ENCODE measurements around the gene SETX.
"Not testable (repeated sequence)": the region's sequence is repeated elsewhere in the genome, so short reads cannot be mapped to it uniquely, and the experiment has no call there.

SETX gene, protein sequence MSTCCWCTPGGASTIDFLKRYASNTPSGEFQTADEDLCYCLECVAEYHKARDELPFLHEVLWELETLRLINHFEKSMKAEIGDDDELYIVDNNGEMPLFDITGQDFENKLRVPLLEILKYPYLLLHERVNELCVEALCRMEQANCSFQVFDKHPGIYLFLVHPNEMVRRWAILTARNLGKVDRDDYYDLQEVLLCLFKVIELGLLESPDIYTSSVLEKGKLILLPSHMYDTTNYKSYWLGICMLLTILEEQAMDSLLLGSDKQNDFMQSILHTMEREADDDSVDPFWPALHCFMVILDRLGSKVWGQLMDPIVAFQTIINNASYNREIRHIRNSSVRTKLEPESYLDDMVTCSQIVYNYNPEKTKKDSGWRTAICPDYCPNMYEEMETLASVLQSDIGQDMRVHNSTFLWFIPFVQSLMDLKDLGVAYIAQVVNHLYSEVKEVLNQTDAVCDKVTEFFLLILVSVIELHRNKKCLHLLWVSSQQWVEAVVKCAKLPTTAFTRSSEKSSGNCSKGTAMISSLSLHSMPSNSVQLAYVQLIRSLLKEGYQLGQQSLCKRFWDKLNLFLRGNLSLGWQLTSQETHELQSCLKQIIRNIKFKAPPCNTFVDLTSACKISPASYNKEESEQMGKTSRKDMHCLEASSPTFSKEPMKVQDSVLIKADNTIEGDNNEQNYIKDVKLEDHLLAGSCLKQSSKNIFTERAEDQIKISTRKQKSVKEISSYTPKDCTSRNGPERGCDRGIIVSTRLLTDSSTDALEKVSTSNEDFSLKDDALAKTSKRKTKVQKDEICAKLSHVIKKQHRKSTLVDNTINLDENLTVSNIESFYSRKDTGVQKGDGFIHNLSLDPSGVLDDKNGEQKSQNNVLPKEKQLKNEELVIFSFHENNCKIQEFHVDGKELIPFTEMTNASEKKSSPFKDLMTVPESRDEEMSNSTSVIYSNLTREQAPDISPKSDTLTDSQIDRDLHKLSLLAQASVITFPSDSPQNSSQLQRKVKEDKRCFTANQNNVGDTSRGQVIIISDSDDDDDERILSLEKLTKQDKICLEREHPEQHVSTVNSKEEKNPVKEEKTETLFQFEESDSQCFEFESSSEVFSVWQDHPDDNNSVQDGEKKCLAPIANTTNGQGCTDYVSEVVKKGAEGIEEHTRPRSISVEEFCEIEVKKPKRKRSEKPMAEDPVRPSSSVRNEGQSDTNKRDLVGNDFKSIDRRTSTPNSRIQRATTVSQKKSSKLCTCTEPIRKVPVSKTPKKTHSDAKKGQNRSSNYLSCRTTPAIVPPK (N-terminal part only)

GRCh38 chr9:132354637-132355355 is at the start of gene SETX:
TSS of gene SETX (minus strand) at chr9:132354986. CDS start at chr9:132349428, 5,558 bp downstream.
- no peak for FAIRE-seq

DNA sequence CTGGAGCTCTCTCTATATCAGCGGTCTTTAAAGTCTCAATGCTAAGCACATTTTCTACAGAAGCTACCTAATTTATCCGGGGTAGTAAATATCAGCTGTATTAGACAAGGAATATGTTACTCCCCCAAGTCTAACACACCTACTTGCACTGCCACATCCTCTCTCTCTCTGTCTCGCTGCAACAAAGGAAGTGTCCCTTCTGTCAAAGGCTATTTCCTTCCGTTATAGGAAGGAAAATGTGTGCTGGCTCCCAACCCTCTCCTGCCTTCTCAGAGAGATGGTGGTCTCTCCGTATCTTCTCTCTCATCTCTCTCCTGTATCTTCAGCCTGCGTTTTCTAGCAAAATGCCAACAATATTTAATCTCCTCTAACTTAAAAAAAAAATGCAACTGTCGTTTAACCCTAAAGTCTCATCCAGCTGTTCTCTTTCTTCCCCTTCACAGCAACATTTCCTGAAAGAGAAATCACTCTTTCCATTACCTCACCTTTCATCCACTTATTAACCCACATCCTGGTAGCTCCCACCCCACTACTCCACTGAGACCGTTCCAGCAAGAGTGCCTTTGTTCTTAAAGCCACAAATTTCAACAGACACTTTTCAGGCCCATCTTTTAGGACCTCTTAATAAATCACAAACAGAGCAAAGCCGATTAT is 49.6 kb upstream of the SETX start:
- no peak for FAIRE-seq

GRCh38 chr9:132401824-132402223 is 47.0 kb upstream of the SETX start:
- no peak for FAIRE-seq

DNA sequence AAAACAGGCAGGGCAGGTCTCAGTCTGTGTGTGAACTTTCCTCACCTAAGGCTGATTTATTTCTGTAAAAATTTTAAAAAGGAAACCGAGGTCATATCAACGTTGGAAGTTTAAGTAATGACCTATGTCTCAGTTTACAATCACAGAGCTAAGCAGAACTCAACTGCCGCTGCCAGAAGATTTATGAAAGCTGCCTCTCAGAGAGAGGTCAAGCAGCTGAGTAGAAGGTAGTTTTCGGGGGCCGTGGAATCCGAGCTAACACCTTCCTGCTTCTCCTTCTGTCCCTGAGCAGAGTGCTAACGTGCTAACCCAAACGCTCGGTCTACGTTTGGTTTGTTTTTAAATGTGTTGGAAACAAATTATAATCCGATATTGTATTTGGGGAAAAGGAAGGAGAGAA is 40.8 kb upstream of the SETX start:
- no peak for FAIRE-seq

- FAIRE-seq, result no peak
Observed at GRCh38 chr9:132391449-132391848, 36.7 kb upstream of the SETX start.

DNA sequence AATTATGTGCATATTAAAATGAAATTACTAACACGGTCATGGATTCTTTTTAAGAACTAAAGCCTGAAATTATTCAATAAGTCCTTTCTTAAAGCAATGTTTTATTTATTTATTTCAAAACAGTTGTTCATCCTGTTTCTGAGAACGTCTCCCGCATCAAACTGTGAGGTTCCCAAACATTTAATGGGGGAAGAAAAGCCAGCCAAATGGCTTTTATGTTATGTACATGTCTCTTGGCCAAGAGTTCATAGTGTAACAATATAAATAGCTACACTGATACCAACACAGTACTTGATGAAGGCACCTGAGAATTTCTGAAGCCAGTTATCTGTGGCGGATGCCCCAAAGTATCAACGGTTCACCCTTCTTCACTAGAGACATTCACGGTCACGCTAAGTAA is 36.2 kb upstream of the SETX start:
- no peak for FAIRE-seq

- FAIRE-seq, result no peak
Observed at GRCh38 chr9:132387133-132387532, 32.3 kb upstream of the SETX start.

GRCh38 chr9:132384376-132384775 is 29.6 kb upstream of the SETX start:
- FAIRE-seq, result no peak

GRCh38 chr9:132383462-132383883 is 28.7 kb upstream of the SETX start:
- FAIRE-seq, result no peak

DNA sequence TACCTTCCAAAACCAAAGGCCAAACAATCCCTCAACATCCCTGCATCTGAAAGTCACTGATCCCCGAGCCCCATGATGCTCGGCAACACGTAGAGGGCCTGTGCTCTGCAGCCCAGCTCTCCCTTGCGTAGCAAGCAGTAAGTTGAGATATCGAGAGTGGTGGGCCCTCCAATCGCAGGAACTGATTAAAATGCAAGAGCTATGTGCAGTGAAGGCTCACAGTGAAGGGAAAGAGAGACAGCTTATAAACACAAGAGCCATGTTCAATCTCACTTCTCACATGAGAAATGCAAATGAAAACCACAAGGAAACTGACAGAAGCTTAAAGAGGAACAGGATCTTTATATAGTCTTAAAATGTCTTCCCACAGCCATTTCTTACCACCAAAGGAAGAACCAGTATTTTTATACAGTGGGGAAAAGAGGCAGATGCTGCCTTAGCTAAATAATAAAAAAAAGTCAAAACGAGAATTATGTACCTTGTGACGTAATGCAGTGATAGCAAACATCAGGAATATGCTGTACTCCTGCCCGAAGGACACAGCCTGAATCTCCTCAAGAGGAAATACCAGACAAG is 27.3 kb upstream of the SETX start:
- no peak for FAIRE-seq

- not testable (repeated sequence) for FAIRE-seq
Observed at GRCh38 chr9:132378416-132378815, 23.6 kb upstream of the SETX start.

DNA sequence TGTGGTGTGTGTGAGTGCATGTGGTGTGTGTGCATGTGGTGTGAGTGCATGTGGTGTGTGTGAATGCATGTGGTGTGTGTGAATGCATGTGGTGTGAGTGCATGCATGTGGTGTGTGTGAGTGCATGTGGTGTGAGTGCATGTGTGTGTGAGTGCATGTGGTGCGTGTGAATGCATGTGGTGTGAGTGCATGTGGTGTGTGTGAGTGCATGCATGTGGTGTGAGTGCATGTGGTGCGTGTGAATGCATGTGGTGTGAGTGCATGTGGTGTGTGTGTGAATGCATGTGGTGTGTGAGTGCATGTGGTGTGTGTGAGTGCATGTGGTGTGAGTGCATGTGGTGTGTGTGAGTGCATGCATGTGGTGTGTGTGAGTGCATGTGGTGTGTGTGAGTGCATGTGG is 23.0 kb upstream of the SETX start:
- FAIRE-seq, result not testable (repeated sequence)

GRCh38 chr9:132372177-132373095 is 17.6 kb upstream of the SETX start:
- FAIRE-seq, result no peak

DNA sequence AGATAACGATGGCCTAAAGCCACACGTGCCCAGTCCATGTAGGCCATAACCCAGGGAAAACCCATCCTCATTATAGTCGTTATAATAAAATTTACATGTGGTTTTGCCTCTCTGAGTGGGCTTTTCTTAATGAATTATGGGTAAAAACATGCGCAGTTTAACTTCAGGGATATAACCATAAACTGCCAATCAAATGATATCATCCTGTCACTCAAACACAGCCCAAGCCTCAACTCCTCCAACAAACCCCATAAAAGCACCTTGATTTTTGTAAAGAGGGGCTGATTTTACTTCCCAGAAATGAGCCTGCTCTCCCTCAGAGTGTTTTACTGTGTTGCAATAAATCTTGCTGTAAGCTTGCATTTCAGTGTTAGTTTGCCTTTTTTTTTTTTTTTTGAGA is 15.8 kb upstream of the SETX start:
- no peak for FAIRE-seq

DNA sequence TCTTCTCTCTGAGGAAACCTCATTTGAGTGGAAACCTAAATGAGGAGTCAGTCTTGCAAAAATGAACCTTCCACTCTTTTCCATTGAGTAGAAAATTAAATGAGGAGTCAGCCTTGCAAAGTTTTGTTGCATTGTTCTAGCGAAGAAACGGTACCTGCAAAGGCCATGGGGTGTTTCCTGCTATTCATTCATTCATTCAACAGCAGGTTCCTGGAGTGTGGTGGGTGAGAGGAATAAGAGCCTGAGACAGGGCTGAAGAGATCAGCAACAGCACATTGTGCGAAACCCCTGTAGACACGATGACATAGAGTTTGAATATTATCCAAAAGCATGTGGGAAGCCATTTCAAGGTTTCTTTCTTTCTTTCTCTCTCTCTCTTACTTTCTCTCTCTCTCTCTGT is 14.6 kb upstream of the SETX start:
- FAIRE-seq, result no peak

- FAIRE-seq, result no peak
Observed at GRCh38 chr9:132367613-132368313, 13.0 kb upstream of the SETX start.

DNA sequence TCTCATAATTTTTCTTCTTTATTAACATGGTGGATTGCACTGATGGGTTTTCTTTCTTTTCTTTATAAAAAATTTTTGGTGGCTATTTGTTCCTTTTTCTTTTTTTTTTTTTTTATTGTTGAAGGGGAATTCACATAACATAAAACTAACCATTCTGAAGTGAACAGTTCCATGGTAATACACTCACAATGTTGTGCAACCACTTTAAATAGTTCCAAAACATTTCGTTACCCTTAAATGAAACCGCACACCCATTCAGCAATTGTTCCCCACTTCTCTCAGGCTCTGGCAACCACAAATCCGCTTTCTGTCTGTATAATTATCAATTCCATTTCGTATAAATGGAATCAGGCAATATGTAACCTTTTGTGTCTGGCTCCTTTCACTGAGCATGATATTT is 11.7 kb upstream of the SETX start:
- FAIRE-seq, result no peak

GRCh38 chr9:132365986-132366385 is 11.2 kb upstream of the SETX start:
- no peak for FAIRE-seq

GRCh38 chr9:132364068-132364467 is 9.3 kb upstream of the SETX start:
- no peak for FAIRE-seq

DNA sequence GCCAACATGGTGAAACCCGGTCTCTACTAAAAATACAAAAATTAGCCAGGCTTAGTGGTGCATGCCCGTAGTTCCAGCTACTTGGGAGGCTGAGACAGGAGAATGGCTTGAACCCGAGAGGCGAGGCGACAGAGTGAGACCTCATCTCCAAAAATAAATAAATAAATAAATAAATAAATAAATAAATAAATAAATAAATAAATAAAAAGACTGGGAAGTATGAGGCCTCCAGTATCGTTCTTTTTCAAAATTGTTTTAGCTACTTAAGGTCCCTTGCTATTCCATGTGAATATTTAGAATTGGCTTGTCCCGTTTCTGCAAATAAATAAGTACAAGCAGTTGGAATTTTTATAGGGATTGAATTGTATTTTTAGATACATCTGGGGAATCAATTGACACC is 3.0 kb upstream of the SETX start:
- no peak for FAIRE-seq

Data from islet of Langerhans (tissue), 1 donor.